SU-DHL-6 (cell line): ENCODE results near the gene PLCB1.

Source experiments
- H2AFZ ChIP-seq: fragments of 200-600 bp; sonication (generic); 2 replicates; pipeline ENCODE4 v1.6.1; 2014; ENCODE audit warnings: low read depth, mild to moderate bottlenecking, moderate library complexity, mixed read lengths, antibody characterized with exemption, low read length; ENCODE audit not compliant: severe bottlenecking
- H3F3A ChIP-seq: fragments of 200-600 bp; shearing (Covaris generic); 2 replicates; pipeline ENCODE4 v1.6.0; 2016; ENCODE audit warnings: antibody characterized with exemption, mild to moderate bottlenecking; ENCODE audit not compliant: insufficient read depth
- H3K27ac ChIP-seq: fragments of 200-600 bp; sonication (generic); 2 replicates; pipeline ENCODE4 v1.5.1; 2016; ENCODE audit warnings: low read depth, mild to moderate bottlenecking, low read length, moderate library complexity, mixed read lengths
- H3K27me3 ChIP-seq: fragments of 200-600 bp; sonication (generic), shearing (Covaris generic); 2 replicates; pipeline ENCODE4 v1.6.0; 2014; ENCODE audit warnings: mild to moderate bottlenecking, low read length
- H3K36me3 ChIP-seq: fragments of 200-600 bp; sonication (generic); 2 replicates; pipeline ENCODE4 v1.6.1; 2014; ENCODE audit warnings: mild to moderate bottlenecking, low read length, mixed read lengths
- H3K4me2 ChIP-seq: fragments of 300-600, 200-600 bp; shearing (Covaris generic), sonication (generic); 2 replicates; pipeline ENCODE4 v1.6.0; 2014; ENCODE audit warnings: low read length, low read depth, mild to moderate bottlenecking; ENCODE audit not compliant: poor library complexity, severe bottlenecking
- H3K4me3 ChIP-seq: fragments of 200-600 bp; sonication (generic); 2 replicates; pipeline ENCODE4 v1.5.1; 2014; ENCODE audit warnings: antibody characterized with exemption, low read length, mild to moderate bottlenecking, mixed read lengths; ENCODE audit not compliant: insufficient read depth, poor library complexity, severe bottlenecking
- H3K79me2 ChIP-seq: fragments of 200-600 bp; sonication (generic); 2 replicates; pipeline ENCODE4 v1.6.1; 2014; ENCODE audit warnings: mild to moderate bottlenecking, low read length, moderate library complexity; ENCODE audit not compliant: insufficient read depth
- H3K9ac ChIP-seq: fragments of 200-600 bp; sonication (generic); 2 replicates; pipeline ENCODE4 v1.7.0; 2014; ENCODE audit warnings: mild to moderate bottlenecking, low read length
- H3K9me2 ChIP-seq: fragments of 200-600 bp; sonication (generic); replicated peaks from 2 replicates; pipeline ENCODE4 v1.6.1; 2014; ENCODE audit warnings: low read length; ENCODE audit not compliant: insufficient read depth
- H3K9me3 ChIP-seq: fragments of 200-600 bp; sonication (generic); 2 replicates; pipeline ENCODE4 v1.6.1; 2014; ENCODE audit warnings: low read length, mixed read lengths; ENCODE audit not compliant: insufficient read depth
- H4K20me1 ChIP-seq: fragments of 200-600 bp; sonication (generic); 2 replicates; pipeline ENCODE4 v1.6.1; 2014; ENCODE audit warnings: low read depth, mild to moderate bottlenecking, antibody characterized with exemption, low read length, moderate library complexity, mixed read lengths
- EZH2phosphoT487 ChIP-seq: fragments of 200-600 bp; sonication (generic), shearing (Covaris generic); conservative IDR thresholded peaks from 2 replicates; pipeline ENCODE4 v1.6.1; 2018; ENCODE audit warnings: mild to moderate bottlenecking, antibody characterized with exemption, low read length, moderate library complexity, mixed read lengths
- TF ChIP-seq, protein P1 (sequence below): fragments of 200-600 bp; sonication (generic); IDR thresholded peaks from one replicate; pipeline ENCODE4 v1.5.1; 2017; ENCODE audit warnings: antibody characterized with exemption, mild to moderate bottlenecking, low read length, moderate library complexity; ENCODE audit not compliant: insufficient read depth, poor library complexity, severe bottlenecking

Gene PLCB1

GRCh38 chr20:8421981-8422380 lies 289.9 kb downstream of the PLCB1 start:
- Histone ChIP-seq H3K27me3 (no peaks in the 10 kb centered on the region), H3K4me3 (no peak overlapping the region), H3K9me3 (no peaks in the 10 kb centered on the region), H3F3A (no peaks in the 10 kb centered on the region), H3K9ac (no peak overlapping the region), H3K4me2 (no peak overlapping the region), H3K9me2 (no peaks in the 10 kb centered on the region), H3K36me3 (no peaks in the 10 kb centered on the region), H4K20me1 (no peaks in the 10 kb centered on the region), H2AFZ (no peak overlapping the region), H3K79me2 (no peaks in the 10 kb centered on the region), H3K27ac (no peak overlapping the region)
- TF ChIP-seq, protein P1, sequence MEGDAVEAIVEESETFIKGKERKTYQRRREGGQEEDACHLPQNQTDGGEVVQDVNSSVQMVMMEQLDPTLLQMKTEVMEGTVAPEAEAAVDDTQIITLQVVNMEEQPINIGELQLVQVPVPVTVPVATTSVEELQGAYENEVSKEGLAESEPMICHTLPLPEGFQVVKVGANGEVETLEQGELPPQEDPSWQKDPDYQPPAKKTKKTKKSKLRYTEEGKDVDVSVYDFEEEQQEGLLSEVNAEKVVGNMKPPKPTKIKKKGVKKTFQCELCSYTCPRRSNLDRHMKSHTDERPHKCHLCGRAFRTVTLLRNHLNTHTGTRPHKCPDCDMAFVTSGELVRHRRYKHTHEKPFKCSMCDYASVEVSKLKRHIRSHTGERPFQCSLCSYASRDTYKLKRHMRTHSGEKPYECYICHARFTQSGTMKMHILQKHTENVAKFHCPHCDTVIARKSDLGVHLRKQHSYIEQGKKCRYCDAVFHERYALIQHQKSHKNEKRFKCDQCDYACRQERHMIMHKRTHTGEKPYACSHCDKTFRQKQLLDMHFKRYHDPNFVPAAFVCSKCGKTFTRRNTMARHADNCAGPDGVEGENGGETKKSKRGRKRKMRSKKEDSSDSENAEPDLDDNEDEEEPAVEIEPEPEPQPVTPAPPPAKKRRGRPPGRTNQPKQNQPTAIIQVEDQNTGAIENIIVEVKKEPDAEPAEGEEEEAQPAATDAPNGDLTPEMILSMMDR: no peak
- TF ChIP-seq EZH2phosphoT487: no peak

- H3K27ac ChIP-seq: no peak overlapping the region
- H3K9me3 ChIP-seq: no peaks in the 10 kb centered on the region
- no peak for TF ChIP-seq EZH2phosphoT487
- TF ChIP-seq, protein P1: no peak
- no peaks in the 10 kb centered on the region for H3K9me2 ChIP-seq
- no peaks in the 10 kb centered on the region for H3K36me3 ChIP-seq
- H3K9ac ChIP-seq: no peak overlapping the region
- H3F3A ChIP-seq: no peaks in the 10 kb centered on the region
- H3K27me3 ChIP-seq: no peaks in the 10 kb centered on the region
- no peak overlapping the region for H3K4me2 ChIP-seq
- H3K79me2 ChIP-seq: no peaks in the 10 kb centered on the region
- no peak overlapping the region for H2AFZ ChIP-seq
- H4K20me1 ChIP-seq: no peaks in the 10 kb centered on the region
- H3K4me3 ChIP-seq: no peak overlapping the region
Observed at GRCh38 chr20:8423482-8423881, 291.4 kb downstream of the PLCB1 start.

GRCh38 chr20:8424010-8424409 lies 291.9 kb downstream of the PLCB1 start:
- TF ChIP-seq, protein P1: no peak
- no peak for TF ChIP-seq EZH2phosphoT487
- H4K20me1 ChIP-seq: no peaks in the 10 kb centered on the region
- H3K9me2 ChIP-seq: no peaks in the 10 kb centered on the region
- H3K9ac ChIP-seq: no peak overlapping the region
- H2AFZ ChIP-seq: no peak overlapping the region
- no peaks in the 10 kb centered on the region for H3K9me3 ChIP-seq
- no peak overlapping the region for H3K27ac ChIP-seq
- H3K27me3 ChIP-seq: no peaks in the 10 kb centered on the region
- H3F3A ChIP-seq: no peaks in the 10 kb centered on the region
- no peak overlapping the region for H3K4me2 ChIP-seq
- no peaks in the 10 kb centered on the region for H3K36me3 ChIP-seq
- no peaks in the 10 kb centered on the region for H3K79me2 ChIP-seq
- no peak overlapping the region for H3K4me3 ChIP-seq
